ENCODE results near the gene NRF1. TPM values are rescaled to one million over a fixed set of nuclear protein-coding genes. Genes with fewer than 3 reads are reported as not detected.

NRF1 gene
- total RNA-seq, 2 experiments from 2014 or later = 17.9 to 20.4 TPM

DNA sequence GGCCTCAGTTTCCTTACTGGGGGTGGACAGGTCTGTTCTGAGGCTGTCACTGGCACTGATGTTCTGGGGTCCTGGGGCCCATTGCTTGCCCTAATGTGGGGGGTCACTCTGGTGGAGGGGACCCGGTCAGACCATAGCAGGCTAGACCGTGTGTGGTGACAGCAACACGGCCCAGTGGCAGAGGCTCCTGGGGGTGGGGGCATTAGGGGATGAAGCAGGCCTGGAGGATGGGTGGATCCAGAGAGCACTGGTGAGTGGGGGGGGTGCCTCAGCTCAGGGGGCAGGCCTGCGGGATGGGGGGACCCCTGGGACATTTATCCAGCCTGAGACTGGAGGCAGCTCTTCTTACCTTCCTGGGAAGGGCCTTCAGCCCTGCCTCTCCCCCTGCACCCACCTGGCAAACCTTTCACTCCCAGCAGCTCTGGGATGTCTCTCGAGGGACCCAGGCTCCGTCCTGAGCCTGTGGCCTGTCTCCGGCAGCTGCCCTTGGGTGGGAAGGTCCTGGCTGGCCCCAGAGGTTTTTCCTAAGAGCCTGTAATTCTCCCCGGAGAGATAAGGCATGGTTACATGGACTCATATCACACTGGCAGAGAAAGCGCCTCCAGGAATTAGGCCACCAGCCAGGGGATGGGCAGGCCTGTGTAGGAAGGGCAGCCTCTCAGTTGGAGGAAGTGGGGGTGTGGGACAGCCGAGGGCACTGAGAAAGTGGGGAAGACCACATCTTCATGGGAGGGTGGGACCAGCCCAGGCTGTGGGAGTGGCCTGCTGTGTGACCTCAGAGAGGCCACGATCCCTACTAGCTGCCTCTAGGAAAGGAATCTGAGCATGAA lies 193.6 kb downstream of the NRF1 start:
- H3K4me3 Mint-ChIP-seq = no peak overlapping the region
- H3K4me1 Mint-ChIP-seq = no peaks in the 10 kb centered on the region
- no peaks in the 10 kb centered on the region for H3K9me3 Mint-ChIP-seq
- no peaks in the 10 kb centered on the region for H3K36me3 Mint-ChIP-seq
- no peak for DNase-seq
- peaks cover 3% of the 10 kb centered on the region for H3K27me3 Mint-ChIP-seq
- H3K27ac Mint-ChIP-seq = no peak overlapping the region

Other genes starting within 250 kb of the NRF1 start
- 1 to 10 TPM; 6.9 to 7.9 TPM for gene STRIP2, start 177.3 kb upstream of the NRF1 start, total RNA-seq
- gene SMKR1, start 109.2 kb upstream of the NRF1 start, total RNA-seq = 1 to 10 TPM; 4.1 to 6.1 TPM